NCI-H345 (cell line): Measurements from ENCODE around the gene KBTBD2.
"Not testable (repeated sequence)": the region's sequence is repeated elsewhere in the genome, so short reads cannot be mapped to it uniquely, and the experiment has no call there.

Experiments
- DNase-seq: peaks from one replicate; lab custom pipeline; 2025; lab: John Stamatoyannopoulos, UW

The KBTBD2 gene

DNA sequence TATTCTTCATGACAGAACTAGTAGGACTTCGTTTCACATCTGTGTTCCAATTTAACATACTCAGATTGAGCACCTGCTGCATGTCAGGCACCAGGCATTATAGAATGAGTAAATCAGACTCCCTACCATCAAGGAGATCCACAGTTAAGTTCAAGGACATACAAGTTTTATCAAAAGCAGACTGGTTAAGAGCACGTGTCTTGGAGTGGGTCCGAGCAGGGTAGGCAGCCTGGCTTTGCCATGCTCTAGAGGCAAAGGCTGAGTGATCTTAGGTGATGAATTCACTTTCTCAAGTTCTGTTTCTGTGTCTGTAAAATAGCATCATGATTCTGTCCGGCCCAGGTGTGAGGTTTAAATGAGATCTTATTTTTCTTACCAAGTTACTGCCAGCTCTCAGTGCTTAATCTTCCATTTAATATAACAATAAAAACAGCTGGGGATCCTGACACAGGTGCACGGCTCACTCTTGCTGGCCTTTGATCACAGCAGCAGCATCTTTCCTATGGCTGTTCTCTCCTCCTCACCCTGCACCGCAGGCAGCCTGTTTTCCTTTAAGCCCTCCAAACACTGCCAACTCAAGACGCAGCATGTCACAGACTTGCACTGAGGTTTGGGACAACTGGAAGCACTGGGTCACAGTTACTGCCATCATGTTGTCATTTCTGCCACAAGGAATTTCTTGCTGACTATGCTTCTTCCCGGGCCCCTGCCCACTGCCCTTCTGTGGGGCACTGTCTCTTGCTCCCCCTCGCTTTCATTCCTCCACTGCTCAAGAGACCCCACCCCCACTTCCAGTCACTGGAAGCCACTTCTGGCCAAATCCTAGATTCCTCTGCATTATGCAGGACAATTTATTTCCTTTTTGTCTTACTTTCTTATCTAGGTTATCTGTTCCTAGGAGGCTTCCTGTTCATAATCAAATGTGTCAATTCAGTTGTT, 35.5 kb downstream of the KBTBD2 start:
- DNase-seq, result not testable (repeated sequence)

DNA sequence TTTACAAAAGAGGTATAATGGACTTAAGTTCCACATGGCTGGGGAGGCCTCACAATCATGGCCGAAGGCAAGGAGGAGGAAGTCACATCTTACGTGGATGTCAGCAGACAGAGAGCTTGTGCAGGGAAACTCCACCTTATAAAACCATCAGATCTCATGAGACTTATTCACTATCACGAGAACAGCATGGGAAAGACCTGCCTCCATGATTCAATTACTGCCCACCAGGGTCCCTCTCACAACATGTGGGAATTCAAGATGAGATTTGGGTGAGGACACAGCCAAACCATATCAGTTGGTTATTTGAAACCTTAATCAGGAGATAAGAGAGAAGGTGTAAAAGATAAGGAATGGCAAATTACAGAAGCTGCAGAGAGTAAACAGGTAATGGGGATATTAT, 40.9 kb downstream of the KBTBD2 start:
- DNase-seq, result not testable (repeated sequence)

DNA sequence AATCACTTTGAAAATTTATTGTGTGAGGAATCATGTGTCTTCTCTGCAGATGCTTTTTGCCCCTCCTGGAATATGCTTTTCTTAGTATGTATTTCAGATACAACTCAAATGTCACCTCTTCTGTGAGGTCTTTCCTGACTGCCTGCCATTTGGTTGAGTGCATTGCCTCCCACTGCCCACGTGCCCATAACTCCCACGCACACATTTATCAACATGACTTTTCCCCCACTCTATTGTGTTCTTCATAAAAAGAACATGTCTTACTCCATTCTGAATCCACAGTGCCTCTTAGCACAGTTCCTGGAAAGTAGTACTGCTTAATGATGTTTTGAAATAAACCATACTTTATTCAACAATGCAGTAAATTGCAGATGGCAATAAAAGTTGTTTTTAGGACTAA, 42.9 kb downstream of the KBTBD2 start:
- DNase-seq, result not testable (repeated sequence)

DNA sequence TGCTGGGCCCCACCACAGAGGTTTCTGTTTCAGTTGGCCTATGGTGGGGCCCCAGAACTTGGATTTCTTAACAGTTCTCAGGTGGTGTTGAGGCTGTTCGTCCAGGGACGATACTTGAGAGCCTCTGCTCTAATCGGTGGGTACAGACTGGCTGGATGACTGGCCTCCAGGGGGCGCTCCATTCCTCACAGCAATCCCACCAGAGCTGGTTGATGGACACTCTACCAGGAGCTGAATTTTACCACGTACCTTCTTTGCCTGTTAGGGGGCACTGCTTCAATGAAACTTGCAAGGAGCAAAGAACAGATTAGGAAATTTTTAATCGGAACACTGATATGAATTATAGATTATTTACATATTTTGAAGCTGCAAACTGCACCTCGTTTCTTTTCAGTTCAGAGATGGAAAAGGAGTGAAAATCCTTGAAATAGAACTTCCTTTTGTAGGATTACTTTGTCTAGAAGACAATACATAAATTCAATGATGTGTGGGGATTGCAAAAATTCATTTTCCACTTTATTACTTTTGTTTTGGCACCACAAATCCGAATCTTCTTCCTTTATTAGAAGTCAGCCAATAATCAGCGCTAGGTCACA, 44.8 kb downstream of the KBTBD2 start:
- peak; percentile 27 for DNase-seq

DNA sequence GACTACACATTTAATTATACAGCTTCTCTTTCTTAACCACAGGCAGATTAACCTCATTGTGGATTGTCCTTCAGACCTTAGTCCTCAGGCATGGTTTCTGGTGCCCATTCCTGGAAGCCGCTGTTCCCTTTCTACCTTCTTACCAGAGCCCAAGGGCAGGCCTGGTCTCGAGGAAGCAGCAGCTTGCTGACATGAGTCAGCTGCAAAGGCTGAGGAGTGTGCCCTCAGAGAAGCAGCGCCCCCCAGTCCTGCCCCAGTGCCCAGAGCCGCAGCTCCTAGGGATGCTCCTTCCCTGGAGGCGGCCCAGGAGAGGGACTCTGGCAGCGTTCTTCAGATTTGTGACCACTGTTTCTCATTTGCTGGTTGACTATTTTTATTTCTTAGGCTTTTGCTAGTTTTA, 46.8 kb downstream of the KBTBD2 start:
- not testable (repeated sequence) for DNase-seq

DNA sequence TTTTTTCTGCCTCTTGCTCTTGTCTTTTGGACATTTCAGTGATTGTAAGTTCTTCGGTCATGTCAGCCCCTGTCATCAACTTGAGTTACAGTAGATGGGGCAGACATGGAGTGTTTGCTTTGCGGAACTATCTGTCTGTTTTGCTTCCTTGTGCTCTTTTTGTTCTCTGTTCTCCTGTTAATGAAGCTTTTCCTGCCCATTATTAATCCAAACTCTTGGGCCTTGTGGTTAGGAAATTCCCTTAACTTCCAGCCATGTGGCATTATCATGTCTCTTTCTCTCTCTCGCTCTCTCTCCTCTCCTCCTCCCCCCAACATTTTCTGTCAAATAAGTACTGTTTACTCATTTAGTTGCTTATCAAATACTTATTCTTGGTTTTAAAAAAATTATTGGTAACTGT, 47.8 kb downstream of the KBTBD2 start:
- DNase-seq, result not testable (repeated sequence)

DNA sequence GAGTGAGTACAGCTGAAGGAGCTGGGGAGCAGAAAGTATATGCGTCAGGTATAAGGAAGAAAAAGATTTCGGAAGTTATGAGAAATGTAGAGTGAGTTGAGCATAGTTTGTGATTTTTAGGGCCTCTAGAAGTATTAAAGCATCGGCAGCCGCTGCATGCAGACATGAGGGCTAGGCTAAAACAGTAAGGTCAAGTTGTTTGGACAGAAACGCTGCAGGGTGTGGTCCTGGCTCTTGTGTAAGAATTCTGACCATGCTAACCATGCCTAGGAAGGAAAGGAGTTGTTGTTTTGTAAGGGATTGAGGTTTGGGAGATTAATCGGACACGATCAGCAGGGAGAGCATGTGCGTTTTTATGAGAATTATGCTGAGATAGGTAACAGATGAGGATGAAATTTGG, 51.7 kb downstream of the KBTBD2 start:
- DNase-seq, result not testable (repeated sequence)

DNA sequence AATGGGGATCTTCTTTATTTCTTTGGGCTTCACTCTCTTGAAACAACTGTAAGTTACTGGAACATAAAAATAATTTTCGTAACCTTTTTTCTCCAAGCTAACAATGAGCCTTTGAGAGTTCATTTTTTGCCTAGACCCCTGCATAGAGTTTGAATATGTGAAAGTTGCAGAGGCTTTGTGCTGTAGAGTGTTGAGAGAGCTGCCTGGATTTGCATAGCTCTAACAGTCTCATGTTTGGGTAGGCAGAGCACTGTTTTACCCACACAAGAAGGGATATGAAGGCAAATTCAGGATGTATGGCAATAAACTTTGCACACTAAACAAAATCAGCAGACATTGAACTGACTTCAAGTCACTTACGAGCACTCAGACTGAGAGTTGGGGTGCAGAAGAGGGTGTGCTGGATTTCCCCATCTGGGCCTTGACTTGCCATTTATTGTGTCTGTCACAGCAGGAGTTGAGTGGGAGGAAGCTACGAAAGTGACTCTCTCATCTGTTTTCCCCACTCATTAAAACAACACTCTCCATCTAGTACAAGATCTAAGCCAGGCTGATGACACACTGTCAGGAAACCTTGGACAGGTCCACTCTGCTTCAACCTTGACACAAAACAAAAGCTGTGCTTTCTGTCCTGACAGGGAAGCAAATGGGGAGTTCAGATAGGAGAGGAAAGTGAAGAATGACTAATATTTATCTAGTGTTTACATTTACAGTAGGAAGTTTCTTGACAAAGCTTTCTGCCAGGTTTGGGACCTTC, 62.4 kb downstream of the KBTBD2 start:
- DNase-seq, result not testable (repeated sequence)
